Astrocyte (in vitro differentiated cells and primary cell): ENCODE measurements around the gene KLF17.

Experiments used
- EZH2 ChIP-seq: IDR thresholded peaks from 2 replicates; pipeline ENCODE4 v1.6.1; 2012; ENCODE audit warnings: mild to moderate bottlenecking, low read length, inconsistent platforms; ENCODE audit not compliant: insufficient read depth
- TF ChIP-seq, protein P1 (sequence below): IDR thresholded peaks from 2 replicates; pipeline ENCODE4 v1.5.1; 2011; ENCODE audit warnings: low read depth, mild to moderate bottlenecking, inconsistent platforms, low read length, moderate library complexity; ENCODE audit not compliant: insufficient read depth

GRCh38 chr1:44157903-44158302, 39.3 kb downstream of the KLF17 start:
- TF ChIP-seq, protein P1, sequence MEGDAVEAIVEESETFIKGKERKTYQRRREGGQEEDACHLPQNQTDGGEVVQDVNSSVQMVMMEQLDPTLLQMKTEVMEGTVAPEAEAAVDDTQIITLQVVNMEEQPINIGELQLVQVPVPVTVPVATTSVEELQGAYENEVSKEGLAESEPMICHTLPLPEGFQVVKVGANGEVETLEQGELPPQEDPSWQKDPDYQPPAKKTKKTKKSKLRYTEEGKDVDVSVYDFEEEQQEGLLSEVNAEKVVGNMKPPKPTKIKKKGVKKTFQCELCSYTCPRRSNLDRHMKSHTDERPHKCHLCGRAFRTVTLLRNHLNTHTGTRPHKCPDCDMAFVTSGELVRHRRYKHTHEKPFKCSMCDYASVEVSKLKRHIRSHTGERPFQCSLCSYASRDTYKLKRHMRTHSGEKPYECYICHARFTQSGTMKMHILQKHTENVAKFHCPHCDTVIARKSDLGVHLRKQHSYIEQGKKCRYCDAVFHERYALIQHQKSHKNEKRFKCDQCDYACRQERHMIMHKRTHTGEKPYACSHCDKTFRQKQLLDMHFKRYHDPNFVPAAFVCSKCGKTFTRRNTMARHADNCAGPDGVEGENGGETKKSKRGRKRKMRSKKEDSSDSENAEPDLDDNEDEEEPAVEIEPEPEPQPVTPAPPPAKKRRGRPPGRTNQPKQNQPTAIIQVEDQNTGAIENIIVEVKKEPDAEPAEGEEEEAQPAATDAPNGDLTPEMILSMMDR = no peak
- TF ChIP-seq EZH2 = no peak
